ENCODE results near the gene TMED9. TPM values are rescaled to one million over a fixed set of nuclear protein-coding genes. Genes with fewer than 3 reads are reported as not detected.
"Not testable (repeated sequence)": the region's sequence is repeated elsewhere in the genome, so short reads cannot be mapped to it uniquely, and the experiment has no call there.

Gene TMED9
- total RNA-seq, 1 donor from 2014 or later, result 78.4 TPM

DNA sequence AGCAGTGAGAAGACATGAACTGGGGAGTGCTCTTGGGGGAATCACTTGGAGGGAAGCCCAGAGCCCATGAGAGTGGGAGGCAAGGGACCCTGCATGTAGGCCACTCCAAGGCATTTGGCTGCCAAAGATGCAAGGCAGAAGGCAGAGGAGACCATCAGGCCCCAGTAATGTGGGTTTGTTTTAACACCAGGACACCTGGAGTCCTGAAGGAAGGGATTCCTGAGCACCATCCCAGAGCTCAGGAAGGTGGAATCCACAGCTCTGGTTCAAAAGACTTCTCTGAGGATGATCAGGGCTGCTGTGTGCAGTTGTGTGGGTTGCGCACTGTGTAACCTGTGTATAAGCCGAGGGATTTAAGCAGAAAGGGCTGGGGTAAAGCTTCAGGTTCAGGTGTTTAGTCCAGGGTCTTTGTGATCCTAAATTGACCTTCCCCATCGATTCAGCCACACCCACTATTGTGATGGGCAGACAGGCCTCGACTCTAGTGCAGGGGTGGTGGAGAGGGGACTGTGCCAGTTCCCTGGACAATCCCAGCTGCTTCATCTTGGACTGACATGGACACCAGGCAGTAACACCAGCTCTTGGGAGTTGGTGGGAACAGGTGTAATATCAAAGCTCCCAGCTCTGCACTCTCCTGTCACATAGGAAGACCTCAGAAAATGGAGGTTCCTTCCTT, 18.9 kb downstream of the TMED9 start:
- intact Hi-C loops (cut with micrococcal nuclease), result no loop called here
- TF ChIP-seq, protein P1, sequence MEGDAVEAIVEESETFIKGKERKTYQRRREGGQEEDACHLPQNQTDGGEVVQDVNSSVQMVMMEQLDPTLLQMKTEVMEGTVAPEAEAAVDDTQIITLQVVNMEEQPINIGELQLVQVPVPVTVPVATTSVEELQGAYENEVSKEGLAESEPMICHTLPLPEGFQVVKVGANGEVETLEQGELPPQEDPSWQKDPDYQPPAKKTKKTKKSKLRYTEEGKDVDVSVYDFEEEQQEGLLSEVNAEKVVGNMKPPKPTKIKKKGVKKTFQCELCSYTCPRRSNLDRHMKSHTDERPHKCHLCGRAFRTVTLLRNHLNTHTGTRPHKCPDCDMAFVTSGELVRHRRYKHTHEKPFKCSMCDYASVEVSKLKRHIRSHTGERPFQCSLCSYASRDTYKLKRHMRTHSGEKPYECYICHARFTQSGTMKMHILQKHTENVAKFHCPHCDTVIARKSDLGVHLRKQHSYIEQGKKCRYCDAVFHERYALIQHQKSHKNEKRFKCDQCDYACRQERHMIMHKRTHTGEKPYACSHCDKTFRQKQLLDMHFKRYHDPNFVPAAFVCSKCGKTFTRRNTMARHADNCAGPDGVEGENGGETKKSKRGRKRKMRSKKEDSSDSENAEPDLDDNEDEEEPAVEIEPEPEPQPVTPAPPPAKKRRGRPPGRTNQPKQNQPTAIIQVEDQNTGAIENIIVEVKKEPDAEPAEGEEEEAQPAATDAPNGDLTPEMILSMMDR (IDR thresholded peaks at IDR 0.05), result no peak
- no peak overlapping the region for H3K27ac Mint-ChIP-seq
- ChIA-PET CTCF (no interaction called here), POLR2A (no interaction called here)
- no peaks in the 10 kb centered on the region for H3K9me3 Mint-ChIP-seq
- peaks cover 42% of the 10 kb centered on the region for H3K36me3 Mint-ChIP-seq (ENCODE audit: low read depth)
- H3K4me1 Mint-ChIP-seq, result peaks cover 19% of the 10 kb centered on the region
- H3K4me3 Mint-ChIP-seq, result no peak overlapping the region
- no peak for DNase-seq
- no peak for ATAC-seq (ENCODE audit: low read depth)
- H3K27me3 Mint-ChIP-seq, result no peaks in the 10 kb centered on the region

DNA sequence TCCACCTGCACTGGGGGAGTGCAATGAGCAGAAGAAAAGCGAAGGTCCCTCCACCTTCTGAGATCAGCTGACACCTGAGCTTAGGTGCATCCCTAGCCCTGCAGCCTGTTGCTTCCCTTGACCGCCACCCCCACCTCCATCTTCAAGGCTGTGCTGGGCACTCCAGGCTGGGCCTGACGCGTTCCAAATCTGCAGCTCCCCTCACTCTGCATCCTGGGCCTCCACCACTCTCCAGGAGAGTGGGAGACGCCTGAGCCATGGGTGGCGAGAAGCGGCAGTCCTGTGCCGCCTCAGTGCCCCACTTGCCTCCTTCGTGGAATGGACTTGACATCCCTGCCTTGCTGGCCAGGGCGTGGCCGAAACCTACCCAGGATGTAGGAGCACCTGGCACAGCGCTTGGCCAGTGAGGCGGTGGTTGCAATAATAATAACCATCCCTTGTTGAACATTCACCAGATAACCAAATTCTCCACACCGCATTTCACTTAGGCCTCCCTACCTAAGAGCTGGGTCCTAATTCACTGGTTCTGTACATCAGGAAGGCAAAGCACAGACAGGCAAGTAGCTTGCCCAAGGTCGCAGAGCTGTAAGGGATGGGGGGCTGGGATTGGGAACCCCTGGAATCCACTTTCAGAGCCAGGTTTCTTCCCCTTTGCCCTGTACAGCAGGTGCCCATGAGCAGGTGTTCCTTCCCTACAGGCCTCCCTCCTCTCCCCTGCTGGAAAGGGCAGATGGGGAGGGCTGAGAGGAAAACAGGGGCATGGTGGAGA, 19.6 kb downstream of the TMED9 start:
- DNase-seq, result no peak
- peaks cover 40% of the 10 kb centered on the region for H3K36me3 Mint-ChIP-seq (ENCODE audit: low read depth)
- ATAC-seq (ENCODE audit: low read depth), result no peak
- ChIA-PET POLR2A (interaction anchor here (1.0 kb wide), 1 partner anchor 10 kb away, joined by 3 read pairs; no protein-coding TSS in a partner anchor), CTCF (no interaction called here)
- no peaks in the 10 kb centered on the region for H3K27me3 Mint-ChIP-seq
- no peak overlapping the region for H3K4me3 Mint-ChIP-seq
- TF ChIP-seq, protein P1 (IDR thresholded peaks at IDR 0.05), result no peak
- intact Hi-C loops (cut with micrococcal nuclease), result no loop called here
- no peaks in the 10 kb centered on the region for H3K9me3 Mint-ChIP-seq
- H3K4me1 Mint-ChIP-seq, result peaks cover 12% of the 10 kb centered on the region
- H3K27ac Mint-ChIP-seq, result no peak overlapping the region

DNA sequence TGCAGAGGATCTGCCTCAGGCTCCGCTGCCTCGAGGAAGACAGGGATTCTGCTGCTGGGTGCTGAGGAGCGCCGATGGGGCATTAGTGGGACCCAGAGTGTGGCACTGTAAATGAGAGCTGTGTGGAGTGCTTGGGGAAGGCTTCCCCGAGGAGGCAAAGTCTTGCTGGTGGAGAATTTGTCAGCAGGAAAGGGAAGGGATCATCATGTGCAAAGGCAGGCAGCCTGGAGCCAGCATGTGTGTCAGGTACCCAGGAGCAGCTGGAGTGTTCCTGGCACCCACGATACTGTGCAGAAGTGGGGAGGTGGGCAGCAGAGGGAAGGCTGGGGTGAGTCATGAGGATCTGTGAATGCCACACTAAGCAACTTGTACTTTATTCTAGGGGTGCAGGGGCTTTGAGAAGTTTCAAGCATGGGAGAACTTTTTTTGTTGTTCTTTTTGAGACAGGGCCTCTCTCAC, 20.2 kb downstream of the TMED9 start:
- intact Hi-C loops (cut with micrococcal nuclease), result no loop called here
- TF ChIP-seq, protein P1 (IDR thresholded peaks at IDR 0.05), result no peak
- no peak for ATAC-seq (ENCODE audit: low read depth)
- ChIA-PET CTCF (no interaction called here), POLR2A (interaction anchor here (1.0 kb wide), 1 partner anchor 11 kb away, joined by 3 read pairs; no protein-coding TSS in a partner anchor)
- Mint-ChIP-seq H3K4me1 (peaks cover 7% of the 10 kb centered on the region), H3K27ac (no peak overlapping the region), H3K9me3 (no peaks in the 10 kb centered on the region), H3K36me3 (ENCODE audit: low read depth) (peaks cover 38% of the 10 kb centered on the region), H3K27me3 (no peaks in the 10 kb centered on the region), H3K4me3 (no peak overlapping the region)
- DNase-seq, result no peak

DNA sequence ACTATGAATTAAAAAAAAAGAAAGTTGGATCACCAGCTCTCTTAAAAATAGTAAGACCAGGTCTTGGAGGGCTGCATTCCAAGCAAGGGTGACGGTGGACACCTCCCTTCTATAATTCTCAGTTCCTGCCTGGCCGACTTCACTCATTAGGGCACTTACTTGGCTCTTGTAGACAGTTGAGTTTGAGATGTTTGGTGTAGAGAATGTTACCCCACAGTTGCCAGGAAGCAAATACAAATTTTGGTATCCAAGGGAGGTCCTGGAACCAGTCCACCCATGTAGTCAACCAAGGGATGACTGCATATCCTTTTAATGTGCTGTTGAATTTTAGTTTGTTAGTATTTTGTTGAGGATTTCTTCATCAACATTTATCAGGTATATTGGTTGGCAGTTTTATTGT, 28.6 kb downstream of the TMED9 start:
- ChIA-PET POLR2A (no interaction called here), CTCF (no interaction called here)
- TF ChIP-seq, protein P1 (IDR thresholded peaks at IDR 0.05), result no peak
- DNase-seq, result no peak
- H3K27ac Mint-ChIP-seq, result no peak overlapping the region
- peaks cover 82% of the 10 kb centered on the region for H3K36me3 Mint-ChIP-seq (ENCODE audit: low read depth)
- no peaks in the 10 kb centered on the region for H3K9me3 Mint-ChIP-seq
- no peak for ATAC-seq (ENCODE audit: low read depth)
- H3K4me1 Mint-ChIP-seq, result no peaks in the 10 kb centered on the region
- H3K27me3 Mint-ChIP-seq, result no peaks in the 10 kb centered on the region
- intact Hi-C loops (cut with micrococcal nuclease), result no loop called here
- H3K4me3 Mint-ChIP-seq, result no peak overlapping the region

DNA sequence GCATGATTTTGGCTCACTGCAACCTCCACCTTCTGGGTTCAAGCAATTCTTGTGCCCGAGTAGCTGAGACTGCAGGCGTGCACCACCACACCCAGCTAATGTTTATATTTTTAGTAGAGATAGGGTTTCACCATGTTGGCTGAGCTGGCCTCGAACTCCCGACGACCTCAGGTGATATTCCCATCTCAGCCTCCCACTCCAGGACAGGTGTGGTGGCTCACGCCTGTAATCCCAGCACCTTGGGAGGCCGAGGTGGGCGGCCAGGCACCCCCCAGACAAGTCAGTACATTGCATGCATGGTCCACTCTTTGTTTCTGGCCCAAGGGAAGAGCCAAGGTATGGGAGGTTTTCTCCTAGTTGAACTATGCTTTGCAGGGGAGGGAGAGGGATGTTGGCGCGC, 32.2 kb downstream of the TMED9 start:
- H3K36me3 Mint-ChIP-seq (ENCODE audit: low read depth), result peaks cover 74% of the 10 kb centered on the region
- CTCF ChIA-PET; ATAC-seq (ENCODE audit: low read depth); H3K4me3 Mint-ChIP-seq; H3K27ac Mint-ChIP-seq; H3K9me3 Mint-ChIP-seq; H3K27me3 Mint-ChIP-seq; DNase-seq; intact Hi-C loops (cut with micrococcal nuclease); H3K4me1 Mint-ChIP-seq; POLR2A ChIA-PET: not testable (repeated sequence)

DNA sequence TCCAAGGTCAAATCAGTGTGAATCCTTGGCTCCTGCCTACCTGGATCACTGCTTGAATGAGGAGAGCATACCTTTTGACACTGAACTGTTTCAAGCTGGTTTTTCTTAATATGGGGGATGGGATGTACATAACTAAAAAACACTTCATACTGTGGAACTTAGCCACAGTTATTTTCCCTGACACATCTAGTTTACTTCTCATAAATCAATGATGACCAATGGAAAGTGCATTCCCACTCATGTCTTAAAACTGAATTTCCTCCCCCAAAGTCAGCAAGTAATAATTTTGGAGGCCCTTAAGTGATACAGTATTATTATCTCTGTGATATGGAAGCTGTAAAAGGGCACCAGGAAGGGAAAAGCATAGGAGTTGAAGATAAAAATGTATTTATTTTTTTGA, 38.2 kb downstream of the TMED9 start:
- H3K4me3 Mint-ChIP-seq; DNase-seq; intact Hi-C loops (cut with micrococcal nuclease); ATAC-seq (ENCODE audit: low read depth); H3K9me3 Mint-ChIP-seq; H3K4me1 Mint-ChIP-seq; CTCF ChIA-PET; H3K27ac Mint-ChIP-seq; POLR2A ChIA-PET; H3K27me3 Mint-ChIP-seq: not testable (repeated sequence)
- peaks cover 29% of the 10 kb centered on the region for H3K36me3 Mint-ChIP-seq (ENCODE audit: low read depth)

DNA sequence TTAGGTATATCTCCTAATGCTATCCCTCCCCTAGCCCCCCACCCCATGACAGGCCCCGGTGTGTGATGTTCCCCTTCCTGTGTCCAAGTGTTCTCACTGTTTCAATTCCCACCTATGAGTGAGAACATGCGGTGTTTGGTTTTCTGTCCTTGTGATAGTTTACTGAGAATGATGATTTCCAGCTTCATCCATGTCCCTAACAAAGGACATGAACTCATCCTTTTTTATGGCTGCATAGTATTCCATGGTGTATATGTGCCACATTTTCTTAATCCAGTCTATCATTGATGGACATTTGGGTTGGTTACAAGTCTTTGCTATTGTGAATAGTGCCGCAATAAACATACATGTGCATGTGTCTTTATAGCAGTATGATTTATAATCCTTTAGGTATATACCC, 42.9 kb downstream of the TMED9 start:
- H3K4me1 Mint-ChIP-seq, CTCF ChIA-PET: not testable (repeated sequence)

DNA sequence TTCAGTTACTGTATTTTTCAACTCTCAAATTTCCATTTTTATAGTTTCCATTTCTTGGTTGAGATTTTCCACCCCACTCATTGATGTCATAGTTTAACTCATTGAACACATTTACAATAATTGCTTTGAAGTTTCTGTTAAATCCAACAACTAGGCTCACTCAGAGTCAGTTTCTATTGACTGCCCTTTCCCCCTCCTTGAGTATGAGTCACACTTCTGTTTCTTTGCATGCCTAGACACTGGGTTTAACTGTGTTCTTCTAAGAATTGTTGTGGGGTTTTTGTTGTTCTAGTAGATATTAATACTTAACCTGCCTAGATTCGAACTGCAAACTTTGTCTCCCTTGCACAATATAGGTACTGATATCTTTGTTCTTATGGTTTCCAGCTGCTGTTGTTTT, 53.5 kb downstream of the TMED9 start:
- ATAC-seq (ENCODE audit: low read depth); H3K27ac Mint-ChIP-seq; POLR2A ChIA-PET; H3K27me3 Mint-ChIP-seq; DNase-seq; CTCF ChIA-PET; H3K9me3 Mint-ChIP-seq; H3K4me3 Mint-ChIP-seq; intact Hi-C loops (cut with micrococcal nuclease); H3K4me1 Mint-ChIP-seq: not testable (repeated sequence)
- H3K36me3 Mint-ChIP-seq (ENCODE audit: low read depth), result peaks cover 20% of the 10 kb centered on the region

More for the DNA sequence above, 42.9 kb downstream of the TMED9 start:
- intact Hi-C loops (cut with micrococcal nuclease); ATAC-seq (ENCODE audit: low read depth); DNase-seq; H3K27ac Mint-ChIP-seq; H3K27me3 Mint-ChIP-seq; H3K4me3 Mint-ChIP-seq; POLR2A ChIA-PET; H3K9me3 Mint-ChIP-seq: not testable (repeated sequence)
- peaks cover 15% of the 10 kb centered on the region for H3K36me3 Mint-ChIP-seq (ENCODE audit: low read depth)

Data from activated B cell treated with CpG ODN at 0.5 μM for 24 hours (primary cell).